EH (cell line): Measurements from ENCODE around the gene KANK3.
"Not testable (repeated sequence)": the region's sequence is repeated elsewhere in the genome, so short reads cannot be mapped to it uniquely, and the experiment has no call there.

Experiments
- DNase-seq: peaks from one replicate; pipeline ENCODE4 v3.0.0-alpha.2; 2015; ENCODE audit warnings: low read depth

The KANK3 gene

GRCh38 chr19:8370176-8371010 is 27.3 kb upstream of the KANK3 start:
- no peak for DNase-seq

- DNase-seq = peak; percentile 99
Measured at GRCh38 chr19:8367327-8368001, 24.4 kb upstream of the KANK3 start.

- peak; percentile 32 for DNase-seq
Measured at GRCh38 chr19:8366961-8367326, 23.9 kb upstream of the KANK3 start.

GRCh38 chr19:8366121-8366581 is 23.1 kb upstream of the KANK3 start:
- DNase-seq = no peak

- DNase-seq = peak; percentile 58
Measured at GRCh38 chr19:8363803-8364771, 21.0 kb upstream of the KANK3 start, which contains the start of gene ANGPTL4. ANGPTL4 (plus strand) TSS chr19:8364155; CDS start chr19:8364322, 167 bp downstream.

- peak; percentile 99 for DNase-seq
Measured at GRCh38 chr19:8361921-8362793, 19.1 kb upstream of the KANK3 start.

- no peak for DNase-seq
Measured at GRCh38 chr19:8360196-8360595, 17.1 kb upstream of the KANK3 start.

GRCh38 chr19:8358948-8359347 is 15.9 kb upstream of the KANK3 start:
- DNase-seq = no peak

GRCh38 chr19:8357007-8357521 is 14.0 kb upstream of the KANK3 start:
- no peak for DNase-seq

GRCh38 chr19:8355631-8356402 is 12.8 kb upstream of the KANK3 start:
- peak; percentile 99 for DNase-seq

- not testable (repeated sequence) for DNase-seq
Measured at GRCh38 chr19:8352845-8353244, 9.8 kb upstream of the KANK3 start.

GRCh38 chr19:8352134-8352827 is 9.2 kb upstream of the KANK3 start:
- DNase-seq = peak; percentile 47

- DNase-seq = not testable (repeated sequence)
Measured at GRCh38 chr19:8349629-8350372, 6.7 kb upstream of the KANK3 start.

- DNase-seq = no peak
Measured at GRCh38 chr19:8343483-8343844, 402 bp upstream of the KANK3 start.

GRCh38 chr19:8342316-8342683 is 762 bp downstream of the KANK3 start:
- no peak for DNase-seq

GRCh38 chr19:8341504-8341903 is 1.6 kb downstream of the KANK3 start:
- DNase-seq = not testable (repeated sequence)

GRCh38 chr19:8340341-8341096 is 2.5 kb downstream of the KANK3 start:
- DNase-seq = no peak

GRCh38 chr19:8338835-8339234 is 4.2 kb downstream of the KANK3 start:
- DNase-seq = no peak
